Occipital lobe (tissue), 2 donors: Measurements from ENCODE around the gene CDK5. TPM values are rescaled to one million over a fixed set of nuclear protein-coding genes. Genes with fewer than 3 reads are reported as not detected.
A peak's percentile ranks its signal among the peaks of the same experiment; 100 is the strongest.

Experiments
- DNase-seq: peaks from one replicate; lab custom pipeline; 2025; lab: John Stamatoyannopoulos, UW
- total RNA-seq: library from RNA; depleted of rRNA; stranded (reverse); fragments of >200 nt; gene quantifications from one replicate; pipeline ENCODE4 v1.2.3, GENCODE V29; 2014

The CDK5 gene
- total RNA-seq, 1 donor from 2014 or later: 37.3 TPM

DNA sequence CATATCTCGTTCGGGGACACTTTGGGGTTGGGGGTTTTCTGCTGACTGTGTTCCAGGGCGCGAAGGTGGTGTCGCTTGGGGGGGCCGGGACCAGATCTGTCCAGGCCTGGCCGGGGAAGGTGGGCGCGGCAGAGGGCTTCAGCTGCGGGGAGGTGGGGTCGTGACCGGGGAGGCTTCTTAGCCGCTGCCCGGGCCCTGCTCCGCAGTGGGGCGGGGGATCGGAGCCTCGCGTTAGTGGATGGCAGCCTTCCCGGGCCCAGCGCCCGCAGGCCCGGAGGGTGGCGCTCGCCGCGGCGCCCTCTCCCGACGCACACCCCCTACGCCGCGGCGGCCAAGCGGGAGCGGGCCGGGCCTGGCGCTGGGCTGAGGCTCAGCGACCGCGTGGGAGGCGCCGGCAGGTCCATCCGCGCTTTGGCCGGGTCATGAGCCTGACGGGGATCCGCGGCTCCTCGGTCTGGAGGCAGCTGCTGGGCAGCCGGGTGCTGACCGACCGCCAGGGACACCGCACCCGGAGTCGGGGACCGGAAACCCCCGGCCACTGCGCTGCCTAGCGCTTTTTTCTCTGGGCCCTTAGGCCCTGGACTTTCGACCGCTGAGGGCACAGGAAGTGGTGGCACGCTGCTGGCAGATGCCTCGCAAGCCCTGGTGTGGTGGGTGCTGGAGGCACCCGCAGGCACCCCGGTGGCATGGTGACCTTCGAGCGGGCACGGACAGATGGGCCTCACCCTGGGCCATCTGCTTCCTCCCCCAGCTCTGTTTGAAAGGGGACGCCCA lies 29.7 kb upstream of the CDK5 start:
- peak; percentile 51 for DNase-seq

DNA sequence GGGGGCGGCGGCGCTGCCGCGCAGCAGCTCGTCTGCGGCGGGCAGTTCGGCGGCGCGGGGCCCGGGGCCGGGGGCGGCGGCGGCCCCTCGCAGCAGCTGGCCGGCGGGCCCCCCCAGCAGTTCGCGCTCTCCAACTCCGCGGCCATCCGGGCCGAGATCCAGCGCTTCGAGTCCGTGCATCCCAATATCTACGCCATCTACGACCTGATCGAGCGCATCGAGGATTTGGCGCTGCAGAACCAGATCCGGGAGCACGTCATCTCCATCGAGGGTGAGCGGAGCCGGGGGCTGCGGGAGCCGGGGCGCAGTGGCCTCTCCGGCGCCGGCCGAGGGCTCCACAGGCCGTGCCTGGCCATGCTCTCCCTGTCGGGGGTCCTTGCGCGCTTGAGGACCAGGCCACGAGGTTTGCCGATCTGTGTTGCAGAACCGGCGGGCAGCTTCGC lies 29.1 kb upstream of the CDK5 start:
- DNase-seq: peak; percentile 51

DNA sequence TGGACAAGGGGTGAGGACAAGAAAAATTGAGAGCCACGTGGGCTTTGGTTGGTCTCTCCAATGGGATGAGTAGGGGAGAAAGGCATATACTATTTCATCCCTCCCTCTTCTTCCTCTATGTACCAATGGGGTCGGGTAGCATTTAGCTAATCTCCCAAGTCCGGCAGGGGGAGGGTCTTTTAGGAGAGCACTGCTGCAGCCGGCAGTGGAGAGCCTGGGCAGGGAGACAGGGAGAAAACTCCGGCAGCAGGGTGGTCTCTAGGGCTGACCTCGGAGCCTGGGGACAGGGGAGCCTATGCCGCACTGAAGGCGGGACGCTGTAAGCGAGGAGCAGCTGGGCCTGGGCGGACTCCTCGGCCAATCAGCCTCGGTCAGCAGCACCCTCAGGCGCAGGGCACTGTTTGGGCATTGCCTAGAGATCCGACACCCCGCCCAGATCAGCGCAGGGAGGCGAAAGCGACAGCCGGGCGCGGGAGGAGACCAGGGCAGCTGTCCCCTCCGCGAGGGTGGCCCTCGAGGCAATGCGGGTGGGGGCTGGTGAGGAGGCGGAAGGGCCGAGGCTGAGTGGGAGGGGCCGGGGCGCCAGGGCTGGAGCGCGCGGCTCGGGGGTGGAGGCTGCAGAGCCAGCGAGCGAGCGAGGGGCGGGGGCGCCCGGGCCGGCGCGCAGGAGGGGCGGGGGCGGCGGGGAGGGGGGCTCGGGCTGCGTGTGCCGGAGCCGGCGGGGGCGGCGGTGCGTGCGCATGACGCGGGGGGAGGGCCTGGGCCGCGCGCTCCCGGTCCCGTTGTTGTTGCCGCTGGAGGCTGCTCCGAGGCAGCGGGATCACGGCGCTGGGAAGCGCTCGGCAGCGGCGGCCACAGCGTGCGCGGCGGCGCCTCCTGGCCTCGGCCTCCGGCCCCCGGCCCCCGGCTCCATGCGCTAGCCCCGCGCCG lies 28.3 kb upstream of the CDK5 start, which contains the start of gene AGAP3:
AGAP3 (plus strand) TSS at position 785 of the 930 bp plus-strand sequence. CDS start 267 bp downstream, outside the sequence.
- DNase-seq: peak; percentile 87

DNA sequence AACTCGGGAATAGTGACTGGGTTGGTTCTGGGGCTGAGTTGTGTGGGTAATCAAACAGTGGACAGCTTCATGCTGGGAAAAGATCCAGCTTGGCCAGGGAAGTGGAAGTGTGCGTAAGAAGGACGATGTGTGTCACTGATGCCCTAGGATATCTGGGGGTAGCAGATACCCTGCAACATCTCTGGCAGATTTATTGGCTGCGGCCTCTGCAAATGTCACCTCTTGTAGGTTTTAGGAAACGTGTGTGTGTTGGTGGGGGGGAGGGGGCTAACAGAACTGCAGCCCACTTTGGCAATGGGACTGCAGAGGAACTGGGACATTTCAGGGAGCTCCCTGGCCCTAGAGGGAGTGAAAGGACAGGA lies 27.6 kb upstream of the CDK5 start:
- no peak for DNase-seq

DNA sequence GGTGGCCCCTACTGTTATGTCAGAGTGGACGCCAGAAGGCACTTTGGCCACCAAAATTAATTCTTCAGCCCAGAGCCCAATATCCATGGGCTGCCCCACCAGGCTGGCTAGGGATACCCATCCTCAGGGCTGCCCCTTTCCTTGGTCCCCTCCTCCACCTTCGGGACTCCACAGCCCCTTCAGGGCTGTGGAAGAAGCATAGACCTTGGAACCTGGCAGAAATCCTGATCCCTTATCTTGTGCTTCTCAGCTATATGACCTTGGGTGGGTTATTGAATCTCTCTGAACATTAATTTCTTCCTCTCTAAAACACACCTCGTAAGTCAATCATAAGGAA lies 26.1 kb upstream of the CDK5 start:
- DNase-seq: no peak

DNA sequence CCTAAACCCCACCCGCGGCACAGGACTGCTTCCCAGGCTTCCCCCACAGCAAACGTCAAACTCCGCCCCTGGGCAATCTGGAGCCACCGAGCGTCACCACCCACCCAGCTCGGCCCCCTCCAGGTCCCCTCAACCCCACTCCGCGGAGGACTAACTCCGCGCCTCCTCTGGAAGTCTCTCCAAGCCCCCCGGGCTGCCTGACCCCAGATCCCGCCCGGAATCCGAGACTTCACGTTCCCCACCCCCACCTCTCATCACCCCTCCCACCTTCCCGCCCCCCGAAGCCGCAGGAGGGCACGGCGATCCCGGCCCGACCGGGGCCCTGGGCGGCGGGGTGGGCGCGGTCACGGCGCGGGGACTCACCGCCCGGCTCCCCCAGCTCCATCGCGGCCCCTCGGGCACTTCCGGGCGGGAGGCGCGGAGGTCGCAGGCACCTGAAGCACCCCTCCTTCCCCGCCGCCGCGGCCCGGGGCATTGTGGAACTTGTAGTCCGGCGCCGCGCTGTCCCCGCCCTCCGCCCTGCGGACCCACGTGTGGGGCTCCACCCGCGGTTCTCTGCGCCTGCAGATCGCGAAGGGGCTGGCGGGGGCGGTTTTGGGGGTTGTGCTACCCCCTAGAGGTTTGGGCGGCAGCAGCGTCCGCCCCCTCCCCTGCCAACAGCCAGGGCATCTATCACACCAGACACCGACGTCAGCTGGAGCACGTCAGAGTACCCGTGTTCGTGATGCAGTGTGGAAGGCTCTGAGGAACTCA lies 25.6 kb upstream of the CDK5 start, which contains the start of gene TMUB1:
TMUB1 (minus strand) TSS at position 423 of the 753 bp plus-strand sequence. CDS start 930 bp downstream, outside the sequence.
- DNase-seq: peak; percentile 74

DNA sequence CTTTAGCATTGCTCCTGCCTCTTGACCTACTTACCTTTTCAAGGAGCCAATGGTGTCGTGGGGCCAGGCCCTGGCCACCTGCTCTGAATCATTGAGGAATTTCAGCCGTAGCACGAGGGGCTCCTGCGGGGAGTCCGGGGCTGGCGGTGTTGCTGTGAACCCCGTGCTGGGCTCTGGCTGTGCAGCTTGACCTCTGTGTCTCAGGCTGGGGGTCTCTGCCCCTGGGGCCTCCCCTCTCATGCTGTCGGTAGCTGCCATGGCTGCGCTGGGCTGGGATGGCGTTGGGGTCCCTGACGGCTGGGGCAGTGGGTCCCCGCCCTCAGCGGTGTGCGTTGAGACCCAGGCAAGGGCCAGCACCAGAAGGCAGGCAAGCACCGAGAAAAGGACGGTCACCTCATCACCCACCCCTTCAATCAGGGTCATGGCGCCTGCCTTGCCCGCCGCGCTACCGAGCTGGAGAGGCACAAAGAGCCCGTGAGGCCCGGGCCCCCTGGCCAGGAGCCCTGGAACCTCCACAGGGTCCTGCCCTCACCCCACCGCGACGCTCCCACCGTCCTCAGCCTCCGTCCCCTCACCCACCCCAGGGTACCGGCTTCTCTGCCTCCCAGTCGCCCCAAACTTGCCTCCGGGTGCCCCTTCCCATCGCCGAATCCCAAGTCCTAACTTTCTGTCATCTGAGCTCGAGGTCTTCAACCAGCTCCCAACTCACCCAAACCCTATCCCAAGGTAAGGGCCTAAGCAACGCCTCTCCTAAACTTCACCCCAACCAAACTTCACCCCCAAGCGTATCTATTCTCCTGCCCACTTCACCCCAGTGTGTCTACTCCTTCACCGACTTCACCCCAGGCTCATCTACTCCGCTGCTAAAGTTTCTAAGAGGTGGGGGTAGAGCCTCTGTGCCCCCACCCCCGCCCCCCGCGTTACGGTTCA lies 24.7 kb upstream of the CDK5 start:
- DNase-seq: no peak

DNA sequence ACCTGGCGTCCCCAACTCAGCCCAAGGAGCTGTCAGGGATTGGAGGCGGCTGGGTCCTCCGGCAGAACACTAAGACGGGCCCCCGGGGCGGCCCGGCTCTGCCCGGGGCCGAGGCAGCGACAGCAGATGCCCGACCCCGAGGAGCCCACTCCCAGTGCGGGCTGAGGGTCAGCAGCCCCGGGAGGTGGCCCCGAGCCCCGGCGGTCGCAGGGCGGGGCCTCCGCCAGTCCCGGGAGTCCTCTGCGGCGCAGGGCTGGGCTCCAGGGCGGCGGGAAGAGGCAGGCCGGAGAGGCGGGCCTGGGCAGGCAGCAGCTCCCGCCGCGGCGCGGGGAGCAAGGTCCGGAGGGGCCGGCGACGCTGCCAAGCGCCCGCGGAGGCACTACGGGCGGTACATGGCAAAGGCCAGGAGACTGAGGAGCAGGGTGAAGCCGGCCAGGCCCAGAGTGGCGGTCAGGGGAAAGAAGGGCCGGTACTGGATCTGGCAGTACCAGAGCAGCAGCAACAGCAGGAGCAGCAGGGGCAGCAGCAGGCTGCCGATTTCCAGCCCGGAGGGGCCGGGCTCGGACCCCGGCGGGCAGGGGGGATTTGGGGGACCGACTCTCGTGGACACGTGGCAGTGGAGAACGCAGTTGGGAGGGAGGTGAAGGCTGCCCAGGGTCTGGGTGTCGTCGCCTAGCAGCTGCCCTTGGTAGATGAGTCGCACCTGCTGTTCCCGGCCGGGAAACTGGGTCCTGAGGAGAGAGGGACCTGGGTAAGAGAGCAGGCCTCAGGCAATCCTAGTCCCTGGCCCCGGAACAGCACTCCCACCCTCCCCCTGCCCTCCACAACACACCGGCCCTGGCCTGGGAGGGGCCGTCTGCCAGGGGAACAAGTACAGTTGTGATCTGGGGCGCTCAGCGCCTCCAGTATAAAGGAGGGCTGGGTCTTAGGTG lies 23.7 kb upstream of the CDK5 start:
- DNase-seq: no peak

DNA sequence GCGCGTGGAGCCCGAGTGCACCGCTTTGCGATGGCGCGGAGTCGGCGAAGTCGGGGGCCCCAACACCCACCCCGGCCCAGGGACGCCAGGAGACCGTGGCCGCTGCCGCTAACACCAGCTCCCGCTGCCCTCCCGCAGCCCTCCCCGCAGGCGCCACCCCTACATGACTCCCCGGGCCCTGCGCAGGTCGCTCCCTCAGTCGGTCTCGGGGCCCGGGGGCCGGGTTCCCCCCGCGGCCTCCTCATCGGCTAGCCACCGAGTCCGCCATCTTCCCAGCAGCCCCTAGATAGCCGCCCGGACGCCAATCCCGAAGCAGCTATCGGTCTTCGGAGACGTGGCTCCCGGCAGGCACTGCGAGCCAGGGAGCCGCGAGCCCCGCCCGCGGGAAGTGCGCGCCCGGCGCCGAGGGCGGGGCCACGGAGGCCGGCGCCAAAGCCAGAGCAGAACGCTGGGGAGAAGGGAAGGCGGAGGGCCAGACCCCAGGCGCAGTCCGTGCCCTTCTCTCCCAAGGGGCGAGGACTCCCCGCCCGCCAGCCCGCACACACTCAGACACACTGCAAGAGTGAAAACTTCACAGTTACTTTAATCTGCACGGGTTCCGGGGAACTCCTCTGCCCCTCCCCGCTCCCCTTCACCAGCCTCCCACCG lies 22.9 kb upstream of the CDK5 start, which contains the start of gene FASTK:
FASTK (minus strand) TSS at position 288 of the 648 bp plus-strand sequence; CDS start at position 245, 43 bp downstream.
- DNase-seq: peak; percentile 90

DNA sequence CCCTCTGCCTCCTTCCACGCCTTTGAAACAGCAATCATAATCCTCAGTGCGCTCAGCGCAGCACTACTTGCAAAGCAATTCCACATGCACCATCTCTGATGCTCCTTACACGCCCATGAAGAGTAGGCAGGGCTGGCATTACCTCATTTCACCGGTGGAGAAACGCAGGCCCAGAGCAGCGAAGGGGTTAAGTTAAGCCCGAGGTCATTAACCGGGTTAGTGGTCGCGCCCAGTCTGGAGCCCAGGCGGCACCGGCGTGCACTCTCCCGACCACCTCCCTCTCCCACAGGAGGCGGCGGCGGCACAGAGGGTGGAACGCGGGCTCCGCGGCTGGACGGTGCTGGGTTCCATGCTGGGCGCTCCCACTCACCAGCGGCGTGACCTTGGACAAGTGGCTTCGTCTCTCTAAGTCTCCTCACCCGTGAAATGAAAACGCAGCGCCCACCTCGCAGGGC lies 22.4 kb upstream of the CDK5 start:
- DNase-seq: no peak

DNA sequence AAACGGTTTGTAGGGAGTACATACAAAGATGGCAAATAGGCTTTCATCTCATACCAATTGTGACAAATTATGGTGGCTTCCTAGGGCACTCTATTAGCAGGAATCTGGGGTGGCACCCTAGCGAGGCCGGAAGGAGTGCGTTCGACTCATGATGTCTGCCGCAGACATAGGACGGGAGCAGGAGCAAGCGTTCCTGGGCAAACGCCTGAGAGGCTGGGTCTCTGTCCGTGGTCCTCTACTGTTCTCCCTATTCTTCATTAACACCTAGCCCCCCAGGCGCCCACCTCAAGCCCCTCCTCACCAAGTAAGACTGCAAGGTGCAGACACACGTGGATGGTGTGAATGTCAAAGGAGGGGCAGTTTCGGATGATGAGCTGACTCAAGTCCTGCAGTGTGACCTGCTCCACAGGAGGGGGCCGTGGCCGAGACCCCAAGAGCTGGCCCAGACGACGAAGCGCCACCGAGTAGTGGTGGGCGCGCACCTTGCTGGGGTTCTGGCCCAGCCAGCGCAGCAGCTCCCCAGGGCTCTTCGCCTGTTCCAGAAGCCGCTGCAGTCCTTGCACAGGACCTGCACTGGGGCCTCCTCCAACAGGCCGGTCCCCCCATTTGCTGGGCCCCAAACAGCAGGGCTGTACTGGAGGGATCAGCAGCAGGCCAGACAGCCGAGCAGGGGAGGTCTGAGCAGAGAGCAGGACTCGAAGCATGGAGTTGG lies 21.7 kb upstream of the CDK5 start:
- DNase-seq: no peak

DNA sequence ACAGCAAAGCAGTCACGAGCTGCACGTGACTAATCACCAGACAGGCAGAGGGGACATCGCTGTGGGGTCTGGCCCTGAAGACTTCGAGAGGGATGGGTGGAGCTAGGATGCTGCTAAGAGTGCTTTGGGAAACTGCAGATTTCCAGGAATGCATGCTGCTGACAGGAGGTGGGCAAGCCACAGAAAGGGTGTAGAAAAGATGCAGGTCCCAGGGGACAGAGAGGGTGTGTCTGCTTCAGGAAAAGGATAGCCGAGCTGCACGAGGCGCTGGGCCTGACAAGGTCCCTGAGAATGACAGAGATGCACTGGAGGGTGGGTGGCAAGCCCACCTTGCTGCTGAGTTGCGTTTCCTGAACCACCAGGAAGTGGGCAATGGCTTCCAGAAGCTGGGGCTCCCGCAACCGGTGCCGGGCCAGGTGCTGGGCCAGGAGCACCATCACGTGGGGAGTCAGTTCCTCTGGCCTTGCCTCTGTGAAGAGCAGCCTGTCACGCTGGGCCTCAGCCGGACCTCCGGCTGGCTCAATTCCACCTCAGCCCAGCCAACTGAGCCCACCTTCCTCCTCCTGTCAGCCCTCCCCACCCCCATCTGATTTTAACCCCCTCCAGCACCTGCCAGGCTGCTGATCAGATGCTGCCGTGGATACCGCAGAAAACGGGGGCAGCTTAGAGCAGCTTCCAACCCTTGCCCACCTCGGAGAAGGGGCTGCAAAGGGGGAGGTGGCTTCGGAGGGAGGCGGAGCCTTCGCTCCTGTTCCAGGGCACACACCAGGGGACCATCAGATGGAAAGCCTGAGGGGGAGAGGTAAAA lies 20.7 kb upstream of the CDK5 start:
- no peak for DNase-seq

DNA sequence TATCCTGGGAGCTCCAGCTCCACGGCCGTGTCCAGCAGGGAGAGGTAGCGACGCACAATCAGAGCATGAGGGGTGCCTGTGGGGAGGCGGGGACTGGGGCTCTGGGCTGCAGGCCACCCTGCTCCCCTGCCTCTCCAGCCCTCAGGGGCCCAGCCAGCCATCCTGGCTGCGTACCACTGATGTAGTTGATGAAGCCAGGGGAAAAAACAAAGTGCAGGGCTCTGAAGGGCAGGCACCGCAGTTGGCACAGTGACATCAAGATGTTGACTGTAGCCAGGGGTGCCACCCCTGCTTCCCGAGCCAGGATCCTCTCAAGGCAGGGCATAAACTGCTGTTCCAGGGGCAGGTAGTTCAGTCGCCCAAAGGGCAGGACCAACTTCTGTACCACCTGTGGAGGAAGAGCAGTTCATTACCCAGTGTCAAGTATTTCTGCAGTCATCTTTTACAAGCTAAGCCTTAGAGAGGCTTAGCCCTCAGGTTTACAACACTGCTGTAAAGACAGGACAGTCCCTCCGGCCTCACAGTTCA lies 20.1 kb upstream of the CDK5 start:
- no peak for DNase-seq

DNA sequence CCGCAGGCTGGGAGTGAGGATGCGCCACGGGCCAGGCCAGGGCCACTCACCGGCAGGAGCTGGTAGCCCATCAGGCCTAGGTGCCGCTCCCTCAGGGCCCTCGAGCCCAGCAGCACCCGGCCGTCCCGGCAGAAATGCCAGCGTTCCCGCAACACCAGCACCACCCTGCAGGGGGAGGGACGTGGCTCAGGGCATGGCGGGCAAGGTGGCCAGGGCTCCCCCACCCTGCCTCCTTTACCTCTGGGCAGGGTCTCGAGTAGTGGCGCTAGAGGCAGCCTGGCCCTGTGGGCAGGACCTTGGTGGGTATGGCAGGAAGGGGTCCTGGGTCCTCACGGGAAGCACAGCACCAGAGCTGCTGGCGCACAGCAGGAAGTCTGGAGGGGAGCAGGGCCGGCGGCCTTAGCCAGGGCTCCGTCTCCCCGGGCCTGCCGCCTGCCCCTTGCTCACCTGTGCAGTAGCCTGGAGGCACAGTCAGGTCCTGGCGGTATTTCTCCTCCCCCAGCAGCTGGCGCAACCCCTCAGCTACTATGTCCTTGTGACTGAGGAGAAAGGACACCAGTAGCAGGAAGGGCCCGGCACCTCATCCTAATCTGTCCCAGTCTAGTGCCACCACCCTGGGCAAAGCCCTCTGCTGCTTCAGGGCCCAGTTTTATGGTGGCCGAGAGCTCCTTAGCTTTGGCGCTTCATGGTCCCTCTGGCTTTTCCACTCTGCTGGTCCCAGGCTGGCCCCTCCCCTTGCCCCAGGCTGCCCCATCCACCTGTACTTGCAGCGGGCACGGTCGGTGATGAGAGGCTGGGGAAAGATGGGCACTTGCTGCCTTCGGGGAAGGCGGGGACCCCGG lies 19.4 kb upstream of the CDK5 start:
- DNase-seq: no peak

DNA sequence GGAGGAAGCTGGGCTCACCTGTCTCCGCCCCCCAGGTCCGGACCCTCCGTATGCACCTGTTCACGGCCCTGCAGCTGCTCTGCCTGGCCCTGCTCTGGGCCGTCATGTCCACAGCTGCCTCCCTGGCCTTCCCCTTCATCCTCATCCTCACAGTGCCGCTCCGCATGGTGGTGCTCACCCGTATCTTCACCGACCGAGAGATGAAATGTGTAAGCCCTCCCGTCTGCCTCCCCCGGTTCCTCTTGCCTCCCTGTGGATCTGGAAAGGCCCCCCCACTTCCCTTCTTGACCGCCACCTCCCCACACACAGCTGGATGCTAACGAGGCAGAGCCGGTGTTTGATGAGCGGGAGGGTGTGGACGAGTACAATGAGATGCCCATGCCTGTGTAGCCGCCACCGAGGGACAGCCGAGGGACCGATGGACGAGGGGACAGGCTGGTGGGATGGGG lies 18.3 kb upstream of the CDK5 start:
- DNase-seq: no peak

DNA sequence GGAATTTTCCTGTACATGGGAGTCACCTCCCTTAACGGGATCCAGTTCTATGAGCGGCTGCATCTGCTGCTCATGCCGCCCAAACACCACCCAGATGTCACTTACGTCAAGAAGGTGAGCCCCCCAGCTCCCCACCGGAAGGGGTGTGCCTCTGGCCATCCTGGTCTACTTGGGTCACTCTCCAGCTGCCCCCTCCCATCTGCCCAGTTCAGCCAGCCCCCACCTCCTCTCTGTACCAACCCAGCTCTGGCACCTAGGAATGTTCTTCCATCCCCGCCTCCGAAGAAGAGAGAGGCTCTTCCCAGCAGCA lies 17.9 kb upstream of the CDK5 start:
- no peak for DNase-seq
